PC-3 (cell line): Measurements from ENCODE around the gene STK33. TPM values are rescaled to one million over a fixed set of nuclear protein-coding genes. Genes with fewer than 3 reads are reported as not detected.

ENCODE experiments used
- ATAC-seq: fragments of 200-7000 bp; cut with Tn5 transposase; 2 replicates; pipeline ENCODE4 v1.9.1; 2020; ENCODE audit warnings: mild to moderate bottlenecking, moderate library complexity
- BruUV-seq: library from RNA; stranded (reverse); fragments of 400-500 nt; replicated peaks from 2 replicates; lab custom pipeline; 2021; lab: Mats Ljungman, UMichigan
- CTCF ChIA-PET: fragments of 300-600 bp; sonication (Branson Sonifier 250); formaldehyde crosslinking; loops from one replicate; lab custom pipeline; 2022; ENCODE audit warnings: antibody characterized with exemption; lab: Charles Lee
- POLR2A ChIA-PET: fragments of 300-600 bp; sonication (Branson Sonifier 250); formaldehyde crosslinking; loops from one replicate; lab custom pipeline; 2022; ENCODE audit warnings: antibody characterized with exemption; ENCODE audit not compliant: unreplicated experiment; lab: Charles Lee
- DNase-seq: peaks from one replicate; pipeline ENCODE4 v3.0.0-alpha.2; 2015
- H2AFZ ChIP-seq: fragments of 300-600 bp; sonication (generic); 2 replicates; pipeline ENCODE4 v1.6.0; 2016; ENCODE audit warnings: antibody characterized with exemption, low read length
- H3F3A ChIP-seq: fragments of 300-600 bp; sonication (generic); one replicate; pipeline ENCODE4 v1.6.0; 2017; ENCODE audit warnings: antibody characterized with exemption, low read length, control low read depth, mild to moderate bottlenecking; ENCODE audit not compliant: unreplicated experiment
- H3K27ac ChIP-seq: fragments of 300-600 bp; sonication (generic); 2 replicates; pipeline ENCODE4 v1.5.1; 2016; ENCODE audit warnings: mild to moderate bottlenecking, low read length
- H3K27me3 ChIP-seq: fragments of 300-600 bp; sonication (generic); 2 replicates; pipeline ENCODE4 v1.6.1; 2016; ENCODE audit warnings: low read length, mixed read lengths
- H3K36me3 ChIP-seq: fragments of 300-600 bp; sonication (generic); 2 replicates; pipeline ENCODE4 v1.6.1; 2016; ENCODE audit warnings: low read depth, mixed run types, low read length, mixed read lengths
- H3K4me1 ChIP-seq: fragments of 300-600 bp; sonication (generic); 2 replicates; pipeline ENCODE4 v1.5.1; 2016; ENCODE audit warnings: low read length; ENCODE audit not compliant: insufficient read depth
- H3K4me2 ChIP-seq: fragments of 300-600 bp; sonication (generic); 2 replicates; pipeline ENCODE4 v1.6.0; 2016; ENCODE audit warnings: low read length
- H3K4me3 ChIP-seq: fragments of 300-600 bp; sonication (generic); 2 replicates; pipeline ENCODE4 v1.5.1; 2016; ENCODE audit warnings: mild to moderate bottlenecking, low read length, mixed read lengths
- H3K79me2 ChIP-seq: fragments of 300-600 bp; sonication (generic); 2 replicates; pipeline ENCODE4 v1.6.1; 2017; ENCODE audit warnings: low read length, mixed read lengths
- H3K9ac ChIP-seq: fragments of 300-600 bp; sonication (generic); 2 replicates; pipeline ENCODE4 v1.6.0; 2016; ENCODE audit warnings: mild to moderate bottlenecking, low read length
- H3K9me2 ChIP-seq: fragments of 300-600 bp; sonication (generic); replicated peaks from 2 replicates; pipeline ENCODE4 v1.6.1; 2016; ENCODE audit warnings: mixed run types, low read length, mixed read lengths
- H3K9me3 ChIP-seq: fragments of 300-600 bp; sonication (generic); 2 replicates; pipeline ENCODE4 v1.6.1; 2016; ENCODE audit warnings: low read length, mixed read lengths
- H4K20me1 ChIP-seq: fragments of 300-600 bp; sonication (generic); 2 replicates; pipeline ENCODE4 v1.6.1; 2016; ENCODE audit warnings: low read length, mixed read lengths
- CTCF ChIP-seq: fragments of 300-600 bp; sonication (generic); conservative IDR thresholded peaks from 2 replicates; pipeline ENCODE4 v1.5.1; 2017; ENCODE audit warnings: antibody characterized with exemption, low read depth, mild to moderate bottlenecking, low read length
- EZH2 ChIP-seq: fragments of 300-600 bp; sonication (generic); IDR thresholded peaks from one replicate; pipeline ENCODE4 v1.6.1; 2017; ENCODE audit warnings: antibody characterized with exemption, mild to moderate bottlenecking, low read length; ENCODE audit not compliant: unreplicated experiment
- EZH2phosphoT487 ChIP-seq: fragments of 300-600 bp; sonication (generic); IDR thresholded peaks from 2 replicates; pipeline ENCODE4 v1.6.1; 2018; ENCODE audit warnings: mild to moderate bottlenecking, antibody characterized with exemption, low read length, borderline replicate concordance
- intact Hi-C: fragments of 100-400 bp; cut with micrococcal nuclease; formaldehyde crosslinking; loops from 2 replicates; pipeline ENCODE4 v1.9.0; 2023
- total RNA-seq: library from RNA; depleted of rRNA; stranded (reverse); fragments of >200 nt; gene quantifications from 2 replicates; pipeline ENCODE4 v1.2.3, GENCODE V29; 2014

STK33 gene
- total RNA-seq, 1 experiment from 2014 or later: not detected

GRCh38 chr11:8360086-8360828 is 233.8 kb downstream of the STK33 start:
- peaks cover 35% of the 10 kb centered on the region for H3K27me3 ChIP-seq
- no TSS peak for BruUV-seq
- ATAC-seq: no peak
- intact Hi-C loops: no loop called here
- no peak overlapping the region for H3K4me2 ChIP-seq
- TF ChIP-seq CTCF: 0 out of 2 replicates have a peak, but pooled peaks have one; percentile 12
- no peak for TF ChIP-seq EZH2phosphoT487
- no peaks in the 10 kb centered on the region for H3K4me1 ChIP-seq
- H3K9me2 ChIP-seq: no peaks in the 10 kb centered on the region
- POLR2A ChIA-PET: no interaction called here
- CTCF ChIA-PET: no interaction called here
- H3K9ac ChIP-seq: no peak overlapping the region
- no peak overlapping the region for H2AFZ ChIP-seq
- no peaks in the 10 kb centered on the region for H3F3A ChIP-seq
- no peaks in the 10 kb centered on the region for H3K79me2 ChIP-seq
- no peaks in the 10 kb centered on the region for H4K20me1 ChIP-seq
- H3K4me3 ChIP-seq: no peak overlapping the region
- H3K36me3 ChIP-seq: no peaks in the 10 kb centered on the region
- no peak for DNase-seq
- no peak overlapping the region for H3K27ac ChIP-seq
- H3K9me3 ChIP-seq: no peaks in the 10 kb centered on the region

DNA sequence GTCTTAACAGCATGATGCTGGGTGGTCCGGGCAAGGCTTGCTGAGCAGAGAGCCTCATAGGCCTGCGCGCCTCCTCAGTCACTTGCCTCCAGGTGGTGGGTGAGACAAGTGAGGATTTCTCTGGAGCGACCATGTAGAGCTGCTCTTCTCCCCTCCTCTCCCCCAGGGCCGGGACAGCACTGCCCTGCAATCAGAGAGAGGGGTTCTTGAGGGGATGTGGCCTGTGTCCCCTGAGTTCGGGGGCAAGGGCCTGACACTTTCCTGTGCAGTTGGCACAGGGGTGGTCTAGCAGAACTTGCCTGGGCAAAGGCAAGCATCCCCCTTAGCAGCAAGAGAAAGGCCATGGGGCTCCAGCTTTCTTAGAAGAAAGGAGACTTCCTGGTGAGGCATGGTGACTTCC is 234.5 kb downstream of the STK33 start:
- Histone ChIP-seq H3K9me2 (no peaks in the 10 kb centered on the region), H3F3A (no peaks in the 10 kb centered on the region), H3K9me3 (no peaks in the 10 kb centered on the region), H3K27me3 (peaks cover 39% of the 10 kb centered on the region), H3K4me1 (no peaks in the 10 kb centered on the region), H3K9ac (no peak overlapping the region), H3K36me3 (no peaks in the 10 kb centered on the region), H4K20me1 (no peaks in the 10 kb centered on the region), H3K4me2 (no peak overlapping the region), H3K4me3 (no peak overlapping the region), H2AFZ (no peak overlapping the region), H3K79me2 (no peaks in the 10 kb centered on the region), H3K27ac (no peak overlapping the region)
- CTCF ChIA-PET: no interaction called here
- TF ChIP-seq EZH2: no peak
- no TSS peak for BruUV-seq
- no peak for DNase-seq
- intact Hi-C loops: no loop called here
- POLR2A ChIA-PET: no interaction called here
- ATAC-seq: no peak

- Histone ChIP-seq H3K36me3 (no peaks in the 10 kb centered on the region), H3K9me3 (no peaks in the 10 kb centered on the region), H2AFZ (no peak overlapping the region), H3K4me1 (peaks cover 6% of the 10 kb centered on the region; the same call in 1 of the 2 replicates), H3K9ac (no peak overlapping the region), H3K4me3 (no peak overlapping the region), H3K9me2 (no peaks in the 10 kb centered on the region), H3F3A (no peaks in the 10 kb centered on the region), H3K79me2 (no peaks in the 10 kb centered on the region), H4K20me1 (no peaks in the 10 kb centered on the region), H3K4me2 (no peak overlapping the region), H3K27ac (no peak overlapping the region), H3K27me3 (peaks cover 24% of the 10 kb centered on the region)
- ChIA-PET POLR2A (no interaction called here), CTCF (no interaction called here)
- ATAC-seq (no peak), DNase-seq (no peak)
- TF ChIP-seq EZH2 (no peak), EZH2phosphoT487 (no peak), CTCF (no peak)
- BruUV-seq: no TSS peak
- intact Hi-C loops: no loop called here
Observed at GRCh38 chr11:8357891-8358566, 236.0 kb downstream of the STK33 start.
